ENCODE measurements around the gene KCNJ1. TPM values are rescaled to one million over a fixed set of nuclear protein-coding genes. Genes with fewer than 3 reads are reported as not detected.

Gene KCNJ1
- total and polyA plus RNA-seq, 9 of the 15 experiments (the other 6 are each of a cell fraction or from before 2014, with no cell fraction given) = not detected

- no peak for TF ChIP-seq MXI1 (IDR thresholded peaks at IDR 0.05; ENCODE audit: low read depth, low read length)
- TF ChIP-seq ZNF589 (CRISPR knock-in tag; IDR thresholded peaks at IDR 0.05; ENCODE audit: low read depth) = no peak
- no peak for TF ChIP-seq ETV6 (IDR thresholded peaks at IDR 0.05; ENCODE audit: borderline replicate concordance in 1 of 2, low read depth in 2 of 2, low read length in 1 of 2)
- TF ChIP-seq ETV6 (CRISPR knock-in tag; IDR thresholded peaks at IDR 0.05; ENCODE audit: borderline replicate concordance) = no peak
- TF ChIP-seq PYGO2 (tag; IDR thresholded peaks at IDR 0.05) = no peak
- TF ChIP-seq TGIF2 (CRISPR knock-in tag; IDR thresholded peaks at IDR 0.05) = no peak
- no peak for TF ChIP-seq KHSRP (IDR thresholded peaks at IDR 0.05)
- peak; percentile 38 for TF ChIP-seq CTCFL (IDR thresholded peaks at IDR 0.05; ENCODE audit: borderline replicate concordance, insufficient read depth, low read depth, low read length, poor library complexity, severe bottlenecking)
- TF ChIP-seq MAZ (CRISPR knock-in tag; conservative IDR thresholded peaks at IDR 0.05 in 1 of 2, IDR thresholded peaks at IDR 0.05 in 1 of 2) = no peak
- TF ChIP-seq SMC3 (conservative IDR thresholded peaks at IDR 0.05; ENCODE audit: insufficient read depth, low read depth, low read length) = peak; percentile 73
- no peak for TF ChIP-seq RBM34 (IDR thresholded peaks at IDR 0.05; ENCODE audit: borderline replicate concordance, insufficient read depth, low read length)
- no peak for TF ChIP-seq ZBTB2 (IDR thresholded peaks at IDR 0.05)
- TF ChIP-seq MCM2 (IDR thresholded peaks at IDR 0.05; ENCODE audit: low read depth) = no peak
- no peak for TF ChIP-seq ZBTB7A (IDR thresholded peaks at IDR 0.05; ENCODE audit: borderline replicate concordance, control insufficient read depth, low read depth, low read length)
- no peak for TF ChIP-seq ZFP91 (CRISPR knock-in tag; IDR thresholded peaks at IDR 0.05)
- TF ChIP-seq HMBOX1 (IDR thresholded peaks at IDR 0.05) = peak; percentile 65; the same call in 1 of the 2 replicates
- no peak for TF ChIP-seq SIRT6 (IDR thresholded peaks at IDR 0.05; ENCODE audit: low read depth, low read length)
- TF ChIP-seq TCFL5 (CRISPR knock-in tag; conservative IDR thresholded peaks at IDR 0.05) = no peak
- no peak for TF ChIP-seq ZNF232 (CRISPR knock-in tag; IDR thresholded peaks at IDR 0.05)
These were observed 35.6 kb downstream of the KCNJ1 start (continued) for GRCh38 chr11:128831174-128832120.
